H1 (cell line): ENCODE results near the gene TSC2. TPM values are rescaled to one million over a fixed set of nuclear protein-coding genes. Genes with fewer than 3 reads are reported as not detected.

Source experiments
- CBX5 ChIP-seq: fragments of 300-800, 300-1000 bp; sonication (generic); IDR thresholded peaks from 2 replicates; pipeline ENCODE4 v1.7.1; 2016; ENCODE audit warnings: antibody characterized with exemption, low read length, low read depth
- JUN ChIP-seq: IDR thresholded peaks from 2 replicates; pipeline ENCODE4 v1.6.1; 2011; ENCODE audit warnings: low read depth, mild to moderate bottlenecking, improper control_type of control experiment, low read length
- TEAD4 ChIP-seq: IDR thresholded peaks from 2 replicates; pipeline ENCODE4 v1.6.1; 2012; ENCODE audit warnings: low read depth, low read length, inconsistent platforms, mixed read lengths
- YY1 ChIP-seq: IDR thresholded peaks from 2 replicates; pipeline ENCODE4 v1.6.1; 2011; ENCODE audit warnings: low read depth, mild to moderate bottlenecking, low read length
- polyA plus RNA-seq, 7 experiments: library from polyadenylated mRNA; depleted of rRNA in 3 of 7; stranded (reverse) in 5 of 7; unstranded in 2 of 7; fragments of >200 nt in 5 of 7; fragments of 200-250 nt in 2 of 7; gene quantifications; 1 replicate in 5 of 7; 2 replicates in 1 of 7; 4 replicates in 1 of 7; pipeline versions ENCODE4 v1.2.1 to v1.2.3, GENCODE V29; 2011 to 2013; ENCODE audit warnings: missing spikeins in 2 of 7, mixed read lengths in 2 of 7
- total RNA-seq: library from RNA; stranded (reverse); fragmentation: NEBNext Ultra II Directional; extraction: Animal tissue kit (Norgen Biotek cat#: 25700); gene quantifications from 2 replicates; pipeline ENCODE4 v1.2.1, GENCODE V29; 2021
- TF ChIP-seq, protein P1 (sequence below): fragments of 300-600 bp; sonication (generic); IDR thresholded peaks from 2 replicates; pipeline ENCODE4 v1.7.1; 2012; ENCODE audit warnings: low read length, moderate library complexity, mild to moderate bottlenecking, inconsistent platforms; ENCODE audit not compliant: insufficient replicate concordance
- TF ChIP-seq, protein P2 (sequence below): IDR thresholded peaks from 2 replicates; pipeline ENCODE4 v1.6.1; 2011; ENCODE audit warnings: low read depth, mild to moderate bottlenecking, low read length; ENCODE audit not compliant: insufficient read depth

TSC2 gene
- total and polyA plus RNA-seq, 2 of the 8 experiments (the other 6 are each of a cell fraction or from before 2014, with no cell fraction given), result 65.9 to 96.6 TPM

DNA sequence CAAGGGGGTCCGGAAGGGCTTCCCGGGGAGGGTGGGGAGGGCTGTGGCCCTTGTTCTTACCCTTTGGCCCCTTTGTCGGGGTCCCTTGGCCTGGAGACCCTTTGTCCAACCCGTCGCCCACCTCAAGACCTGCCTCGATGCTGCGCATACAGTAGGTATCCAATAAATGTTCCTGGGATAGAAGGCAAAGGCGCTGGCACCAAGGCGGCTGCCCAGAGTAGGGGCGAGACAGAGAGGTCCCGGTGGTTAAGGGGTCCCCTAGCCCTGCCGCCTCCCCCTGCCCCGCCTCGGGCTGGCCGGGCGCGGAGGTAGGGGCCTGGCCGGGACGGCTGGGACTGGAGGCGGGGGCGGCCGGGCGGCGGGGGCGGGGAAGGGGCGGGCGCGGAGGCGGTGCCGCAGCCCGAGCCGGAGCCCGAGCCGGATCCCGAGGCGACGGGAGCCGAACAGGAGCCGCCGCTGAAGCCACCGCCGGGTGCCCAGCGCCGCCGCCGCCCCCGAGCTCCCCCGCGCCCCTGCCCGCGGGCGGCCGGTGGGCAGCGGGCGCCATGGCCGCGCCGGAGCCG is 21.2 kb upstream of the TSC2 start, which contains the start of gene NHERF2 (continued):
- TF ChIP-seq, protein P1, sequence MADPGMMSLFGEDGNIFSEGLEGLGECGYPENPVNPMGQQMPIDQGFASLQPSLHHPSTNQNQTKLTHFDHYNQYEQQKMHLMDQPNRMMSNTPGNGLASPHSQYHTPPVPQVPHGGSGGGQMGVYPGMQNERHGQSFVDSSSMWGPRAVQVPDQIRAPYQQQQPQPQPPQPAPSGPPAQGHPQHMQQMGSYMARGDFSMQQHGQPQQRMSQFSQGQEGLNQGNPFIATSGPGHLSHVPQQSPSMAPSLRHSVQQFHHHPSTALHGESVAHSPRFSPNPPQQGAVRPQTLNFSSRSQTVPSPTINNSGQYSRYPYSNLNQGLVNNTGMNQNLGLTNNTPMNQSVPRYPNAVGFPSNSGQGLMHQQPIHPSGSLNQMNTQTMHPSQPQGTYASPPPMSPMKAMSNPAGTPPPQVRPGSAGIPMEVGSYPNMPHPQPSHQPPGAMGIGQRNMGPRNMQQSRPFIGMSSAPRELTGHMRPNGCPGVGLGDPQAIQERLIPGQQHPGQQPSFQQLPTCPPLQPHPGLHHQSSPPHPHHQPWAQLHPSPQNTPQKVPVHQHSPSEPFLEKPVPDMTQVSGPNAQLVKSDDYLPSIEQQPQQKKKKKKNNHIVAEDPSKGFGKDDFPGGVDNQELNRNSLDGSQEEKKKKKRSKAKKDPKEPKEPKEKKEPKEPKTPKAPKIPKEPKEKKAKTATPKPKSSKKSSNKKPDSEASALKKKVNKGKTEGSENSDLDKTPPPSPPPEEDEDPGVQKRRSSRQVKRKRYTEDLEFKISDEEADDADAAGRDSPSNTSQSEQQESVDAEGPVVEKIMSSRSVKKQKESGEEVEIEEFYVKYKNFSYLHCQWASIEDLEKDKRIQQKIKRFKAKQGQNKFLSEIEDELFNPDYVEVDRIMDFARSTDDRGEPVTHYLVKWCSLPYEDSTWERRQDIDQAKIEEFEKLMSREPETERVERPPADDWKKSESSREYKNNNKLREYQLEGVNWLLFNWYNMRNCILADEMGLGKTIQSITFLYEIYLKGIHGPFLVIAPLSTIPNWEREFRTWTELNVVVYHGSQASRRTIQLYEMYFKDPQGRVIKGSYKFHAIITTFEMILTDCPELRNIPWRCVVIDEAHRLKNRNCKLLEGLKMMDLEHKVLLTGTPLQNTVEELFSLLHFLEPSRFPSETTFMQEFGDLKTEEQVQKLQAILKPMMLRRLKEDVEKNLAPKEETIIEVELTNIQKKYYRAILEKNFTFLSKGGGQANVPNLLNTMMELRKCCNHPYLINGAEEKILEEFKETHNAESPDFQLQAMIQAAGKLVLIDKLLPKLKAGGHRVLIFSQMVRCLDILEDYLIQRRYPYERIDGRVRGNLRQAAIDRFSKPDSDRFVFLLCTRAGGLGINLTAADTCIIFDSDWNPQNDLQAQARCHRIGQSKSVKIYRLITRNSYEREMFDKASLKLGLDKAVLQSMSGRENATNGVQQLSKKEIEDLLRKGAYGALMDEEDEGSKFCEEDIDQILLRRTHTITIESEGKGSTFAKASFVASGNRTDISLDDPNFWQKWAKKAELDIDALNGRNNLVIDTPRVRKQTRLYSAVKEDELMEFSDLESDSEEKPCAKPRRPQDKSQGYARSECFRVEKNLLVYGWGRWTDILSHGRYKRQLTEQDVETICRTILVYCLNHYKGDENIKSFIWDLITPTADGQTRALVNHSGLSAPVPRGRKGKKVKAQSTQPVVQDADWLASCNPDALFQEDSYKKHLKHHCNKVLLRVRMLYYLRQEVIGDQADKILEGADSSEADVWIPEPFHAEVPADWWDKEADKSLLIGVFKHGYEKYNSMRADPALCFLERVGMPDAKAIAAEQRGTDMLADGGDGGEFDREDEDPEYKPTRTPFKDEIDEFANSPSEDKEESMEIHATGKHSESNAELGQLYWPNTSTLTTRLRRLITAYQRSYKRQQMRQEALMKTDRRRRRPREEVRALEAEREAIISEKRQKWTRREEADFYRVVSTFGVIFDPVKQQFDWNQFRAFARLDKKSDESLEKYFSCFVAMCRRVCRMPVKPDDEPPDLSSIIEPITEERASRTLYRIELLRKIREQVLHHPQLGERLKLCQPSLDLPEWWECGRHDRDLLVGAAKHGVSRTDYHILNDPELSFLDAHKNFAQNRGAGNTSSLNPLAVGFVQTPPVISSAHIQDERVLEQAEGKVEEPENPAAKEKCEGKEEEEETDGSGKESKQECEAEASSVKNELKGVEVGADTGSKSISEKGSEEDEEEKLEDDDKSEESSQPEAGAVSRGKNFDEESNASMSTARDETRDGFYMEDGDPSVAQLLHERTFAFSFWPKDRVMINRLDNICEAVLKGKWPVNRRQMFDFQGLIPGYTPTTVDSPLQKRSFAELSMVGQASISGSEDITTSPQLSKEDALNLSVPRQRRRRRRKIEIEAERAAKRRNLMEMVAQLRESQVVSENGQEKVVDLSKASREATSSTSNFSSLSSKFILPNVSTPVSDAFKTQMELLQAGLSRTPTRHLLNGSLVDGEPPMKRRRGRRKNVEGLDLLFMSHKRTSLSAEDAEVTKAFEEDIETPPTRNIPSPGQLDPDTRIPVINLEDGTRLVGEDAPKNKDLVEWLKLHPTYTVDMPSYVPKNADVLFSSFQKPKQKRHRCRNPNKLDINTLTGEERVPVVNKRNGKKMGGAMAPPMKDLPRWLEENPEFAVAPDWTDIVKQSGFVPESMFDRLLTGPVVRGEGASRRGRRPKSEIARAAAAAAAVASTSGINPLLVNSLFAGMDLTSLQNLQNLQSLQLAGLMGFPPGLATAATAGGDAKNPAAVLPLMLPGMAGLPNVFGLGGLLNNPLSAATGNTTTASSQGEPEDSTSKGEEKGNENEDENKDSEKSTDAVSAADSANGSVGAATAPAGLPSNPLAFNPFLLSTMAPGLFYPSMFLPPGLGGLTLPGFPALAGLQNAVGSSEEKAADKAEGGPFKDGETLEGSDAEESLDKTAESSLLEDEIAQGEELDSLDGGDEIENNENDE, result no peak
- TF ChIP-seq, protein P2, sequence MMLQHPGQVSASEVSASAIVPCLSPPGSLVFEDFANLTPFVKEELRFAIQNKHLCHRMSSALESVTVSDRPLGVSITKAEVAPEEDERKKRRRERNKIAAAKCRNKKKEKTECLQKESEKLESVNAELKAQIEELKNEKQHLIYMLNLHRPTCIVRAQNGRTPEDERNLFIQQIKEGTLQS, result no peak
- no peak for TF ChIP-seq TEAD4
- no peak for TF ChIP-seq YY1
- no peak for TF ChIP-seq CBX5
- no peak for TF ChIP-seq JUN
